Activated naive CD4-positive, alpha-beta T cell treated with Interleukin-2 at 50 U/mL for 16 hours (primary cell): Measurements from ENCODE around the gene MTUS2.

ENCODE experiments used
- DNase-seq: peaks from one replicate; pipeline ENCODE4 v3.0.0-alpha.2; 2020

Gene MTUS2

DNA sequence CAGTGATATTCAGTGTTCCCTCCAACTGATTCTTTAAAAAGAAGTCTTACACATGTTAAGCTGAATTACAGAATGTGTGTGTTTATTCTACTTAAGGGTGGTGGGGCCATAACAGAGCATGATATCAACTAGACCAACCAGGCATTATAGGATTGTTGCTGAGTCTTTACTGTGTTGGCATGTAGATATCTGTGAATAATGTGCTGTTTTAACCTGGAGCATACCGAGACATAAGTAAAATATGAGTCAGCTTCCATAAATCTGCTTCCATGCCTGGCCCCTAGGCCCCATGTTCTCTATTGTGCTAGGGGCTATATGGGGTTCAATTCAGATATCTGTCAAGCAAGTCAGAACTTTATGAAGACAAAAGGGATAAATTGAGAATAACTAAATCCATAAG, 295.7 kb downstream of the MTUS2 start:
- no peak for DNase-seq

DNA sequence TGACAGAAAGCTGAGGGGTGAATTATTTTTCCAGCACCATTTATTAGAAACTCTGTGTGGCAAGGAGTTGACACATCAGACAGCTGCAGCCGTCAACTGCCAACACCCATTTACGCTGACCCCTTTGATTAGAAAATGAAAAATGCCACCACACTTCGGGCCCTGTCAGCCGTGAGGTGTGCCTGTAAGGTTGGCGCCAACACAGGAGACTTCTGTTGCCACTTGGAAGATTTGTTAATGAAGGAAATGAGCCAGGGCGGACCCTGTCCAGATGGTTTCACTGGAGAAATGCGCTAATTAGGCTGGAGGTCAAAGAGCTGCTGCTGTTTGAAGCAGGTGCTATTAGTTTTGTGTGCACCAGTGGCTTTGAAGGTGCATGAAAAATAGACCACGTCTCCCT, 297.5 kb downstream of the MTUS2 start:
- DNase-seq = no peak

DNA sequence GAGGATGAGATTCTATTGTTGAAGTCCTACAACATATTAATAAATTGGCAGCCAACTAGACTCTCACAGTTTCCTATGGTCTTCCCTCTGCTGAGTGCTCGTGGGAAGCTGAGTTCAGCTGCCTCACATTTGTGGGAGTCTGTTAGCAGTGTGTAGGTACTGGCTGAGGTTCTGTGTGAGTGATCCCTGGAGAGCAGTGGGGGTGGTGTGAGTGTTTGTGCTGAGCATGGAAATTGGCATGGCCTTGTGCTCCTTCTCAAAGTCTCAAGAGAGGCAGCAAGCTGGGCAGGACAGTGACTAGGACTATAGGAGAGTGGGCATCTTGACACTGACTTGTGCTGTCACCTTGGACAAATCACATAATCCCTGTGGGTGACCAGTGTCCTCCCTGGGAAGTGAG, 298.3 kb downstream of the MTUS2 start:
- no peak for DNase-seq

DNA sequence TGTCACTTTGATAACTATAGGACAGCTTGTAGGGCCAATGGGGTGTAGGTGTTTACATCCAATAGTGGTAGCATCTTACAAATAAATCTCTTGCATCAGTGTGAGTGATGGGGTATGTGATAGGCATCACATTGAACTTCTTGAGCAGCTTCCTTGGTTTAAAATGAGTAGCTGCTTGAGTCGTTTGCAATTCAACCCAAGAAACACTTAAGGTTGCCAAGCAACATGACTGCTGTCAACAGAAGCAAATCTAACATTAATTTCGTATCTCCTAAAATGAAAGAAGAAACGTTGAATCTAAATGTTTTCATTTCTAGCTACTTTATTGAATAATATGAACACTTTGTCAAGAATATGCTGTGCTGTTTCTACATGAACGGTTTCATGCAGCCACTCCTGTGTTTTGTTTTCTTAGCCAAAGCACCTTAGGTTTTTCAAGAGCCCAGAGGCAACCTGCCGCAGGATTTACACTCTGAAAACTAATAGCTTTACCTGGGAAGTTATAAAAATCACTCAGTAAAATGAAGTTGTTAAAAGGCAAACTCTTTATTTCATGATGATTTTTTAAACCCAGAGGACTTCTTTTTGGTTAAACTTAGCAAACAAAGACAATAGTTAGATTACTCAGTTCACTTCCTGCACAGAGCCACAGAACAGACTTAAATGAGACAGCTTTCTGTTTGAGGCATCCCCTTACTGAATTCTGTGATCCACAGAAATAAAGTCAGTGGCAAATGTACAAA, 305.2 kb downstream of the MTUS2 start:
- DNase-seq = no peak

DNA sequence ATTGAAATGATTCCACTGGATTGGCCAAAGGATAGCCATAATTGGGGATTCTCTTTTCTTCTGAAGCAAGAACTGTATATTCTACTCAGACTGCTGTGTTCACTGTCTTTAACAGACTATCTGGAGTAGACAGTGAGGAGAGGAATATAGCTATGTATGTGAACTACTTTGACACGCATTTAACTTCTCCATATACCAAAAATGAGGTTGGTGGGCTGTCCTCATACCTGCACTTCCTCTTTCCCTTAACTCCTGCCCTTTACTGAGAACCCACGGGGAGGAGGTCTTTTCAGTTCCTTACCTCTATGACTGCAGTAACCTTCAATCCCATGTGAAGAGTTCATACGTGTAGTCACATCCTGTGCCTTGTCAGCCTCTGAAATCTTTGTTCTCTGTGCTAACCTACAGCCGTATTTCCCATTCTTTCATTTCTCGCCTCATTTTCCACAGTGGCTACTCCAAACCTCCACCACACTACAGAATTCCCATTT, 305.8 kb downstream of the MTUS2 start:
- DNase-seq = no peak

DNA sequence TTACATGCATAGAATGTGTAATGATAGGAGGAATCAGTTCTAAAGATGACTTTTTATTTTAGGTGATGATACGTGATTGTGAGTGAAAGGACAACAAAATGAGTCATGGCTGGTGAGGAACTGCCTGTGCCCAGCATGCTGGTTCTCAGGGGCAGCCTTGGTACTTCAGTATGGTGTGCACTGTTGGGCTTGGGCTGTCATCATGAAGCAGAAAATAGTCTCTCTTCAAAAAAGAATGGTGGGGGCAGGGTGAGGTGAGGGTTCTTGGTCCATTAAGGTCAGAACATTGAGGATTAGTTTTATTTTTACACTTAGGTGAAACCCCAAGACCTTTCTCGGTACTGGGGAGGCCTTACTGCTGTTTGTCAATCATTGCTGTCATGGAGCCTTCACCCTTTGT, 309.5 kb downstream of the MTUS2 start:
- DNase-seq = no peak

DNA sequence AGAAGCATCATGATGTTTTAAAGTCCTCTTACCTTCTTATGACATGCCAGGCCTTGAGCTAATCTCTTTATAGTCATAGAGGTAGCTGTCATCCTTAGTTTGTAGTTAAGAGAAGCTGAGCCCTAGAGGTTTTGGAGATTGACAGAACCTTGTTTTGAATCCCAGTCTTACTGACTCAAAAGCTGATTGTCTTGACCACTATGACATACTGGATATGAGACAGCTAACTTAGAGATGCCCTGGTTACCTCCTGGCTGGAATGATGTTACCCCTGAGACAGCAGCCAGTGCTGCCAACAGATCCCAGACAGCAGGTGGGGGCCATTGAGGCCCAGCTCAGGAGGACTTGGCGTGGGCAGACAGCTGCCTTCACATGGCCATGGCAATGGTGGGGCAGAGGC, 311.0 kb downstream of the MTUS2 start:
- DNase-seq = no peak

DNA sequence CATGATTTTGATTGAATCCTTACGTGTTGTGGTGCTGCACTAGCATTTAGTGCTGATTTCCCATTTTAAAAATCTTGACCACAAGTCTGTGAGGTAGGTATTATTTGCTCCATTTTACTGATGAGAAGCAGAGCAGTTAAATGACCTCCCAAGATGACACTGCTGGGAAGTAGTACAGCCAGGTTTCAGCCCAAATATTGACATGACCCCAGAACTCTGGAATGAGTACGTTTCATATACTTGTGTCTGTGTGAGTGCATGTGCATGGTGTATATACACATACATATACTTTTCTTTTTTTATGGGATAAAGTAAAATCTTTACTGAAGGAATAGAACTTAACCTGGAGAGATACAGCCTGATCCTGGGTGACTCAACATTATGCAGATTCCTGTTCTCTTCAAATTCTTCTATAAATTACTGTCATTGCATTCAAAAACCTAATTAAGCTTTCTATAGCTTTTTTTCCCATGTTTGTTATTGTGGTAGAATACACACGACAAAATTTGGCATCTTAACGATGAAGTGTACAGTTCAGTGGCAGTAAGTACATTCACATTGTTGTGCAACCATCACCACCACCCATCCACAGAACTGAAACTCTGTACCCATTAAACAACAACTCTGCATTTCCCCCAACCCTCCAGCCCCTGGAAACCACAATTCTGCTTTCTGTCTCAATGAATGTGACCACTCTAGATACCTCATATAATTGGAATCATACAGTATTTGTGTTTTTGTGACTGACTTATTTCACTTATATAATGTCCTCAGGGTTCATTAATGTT, 311.9 kb downstream of the MTUS2 start:
- no peak for DNase-seq

DNA sequence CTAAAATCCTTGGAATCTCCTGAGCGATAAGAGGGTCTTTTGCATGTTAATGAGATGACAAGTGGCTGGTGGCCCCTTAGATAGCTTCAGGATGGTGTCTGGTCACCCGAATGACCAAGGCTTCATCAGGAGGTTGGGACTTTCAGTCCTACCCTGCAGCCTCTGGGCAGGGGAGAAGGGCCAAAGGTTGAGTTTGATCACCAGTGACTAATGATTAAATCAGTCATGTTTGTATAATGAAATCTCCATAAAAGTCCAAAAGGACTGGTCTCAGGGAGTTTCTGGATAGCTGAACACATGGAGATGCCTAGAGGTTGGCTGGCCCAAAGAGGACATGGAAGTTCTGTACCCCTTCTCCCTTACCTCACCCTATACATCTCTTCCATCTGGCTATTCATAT, 316.2 kb downstream of the MTUS2 start:
- no peak for DNase-seq

DNA sequence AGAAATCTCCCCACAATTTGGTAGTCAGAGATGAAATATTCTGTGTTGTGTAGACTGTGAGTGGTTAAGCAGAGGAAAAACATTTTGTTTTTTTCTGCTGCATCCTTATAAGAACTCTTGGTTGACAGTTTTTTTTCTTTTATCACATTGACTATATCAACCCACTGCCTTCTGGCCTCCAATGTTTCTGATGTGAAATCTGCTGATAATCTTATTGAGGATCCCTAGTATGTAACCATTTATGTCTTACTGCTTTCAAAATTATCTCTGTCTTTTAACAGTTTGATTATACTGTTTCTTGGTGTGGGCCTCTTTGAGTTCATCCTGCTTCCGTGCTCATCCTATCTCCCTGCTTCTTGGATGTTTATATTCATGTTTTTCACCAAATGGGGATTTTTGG, 316.9 kb downstream of the MTUS2 start:
- DNase-seq = no peak

DNA sequence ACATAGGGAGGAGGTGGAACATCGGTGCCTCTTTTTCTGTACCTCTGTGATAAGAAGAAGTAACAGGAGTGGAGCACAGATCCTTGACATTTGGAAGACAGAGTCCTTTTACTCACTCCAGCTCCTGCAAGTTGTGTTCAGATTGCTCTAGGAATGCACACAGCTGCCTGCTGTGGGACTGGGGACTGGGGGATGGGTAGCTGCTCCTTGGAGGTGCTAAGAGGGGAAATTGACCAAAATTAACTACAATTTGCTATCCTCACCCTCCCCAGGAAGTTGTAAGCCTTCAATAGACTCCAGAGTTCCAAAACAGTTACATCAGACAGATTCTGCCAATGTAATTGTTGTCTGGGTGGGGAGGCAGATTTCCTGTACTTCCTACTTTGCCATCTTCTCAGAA, 317.9 kb downstream of the MTUS2 start:
- no peak for DNase-seq

DNA sequence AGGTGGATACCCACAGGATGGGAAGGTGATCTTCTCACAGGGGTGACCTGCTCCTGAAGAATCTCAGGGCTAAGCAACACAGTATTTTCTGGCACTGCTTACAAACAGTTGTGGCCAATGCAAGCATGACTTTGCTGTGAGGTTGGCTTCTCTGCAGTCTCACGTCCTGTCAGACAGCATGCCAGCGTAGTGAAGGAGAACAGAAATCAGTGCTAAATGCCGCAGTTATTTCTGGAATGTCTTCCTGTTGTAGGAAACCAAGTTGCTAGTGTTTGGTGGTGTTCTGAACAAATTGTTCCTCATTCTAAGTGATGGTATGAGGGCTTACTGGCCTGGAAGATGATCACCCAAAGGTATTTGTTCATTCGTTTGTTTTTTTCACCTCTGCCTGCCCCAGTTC, 320.1 kb downstream of the MTUS2 start:
- no peak for DNase-seq

DNA sequence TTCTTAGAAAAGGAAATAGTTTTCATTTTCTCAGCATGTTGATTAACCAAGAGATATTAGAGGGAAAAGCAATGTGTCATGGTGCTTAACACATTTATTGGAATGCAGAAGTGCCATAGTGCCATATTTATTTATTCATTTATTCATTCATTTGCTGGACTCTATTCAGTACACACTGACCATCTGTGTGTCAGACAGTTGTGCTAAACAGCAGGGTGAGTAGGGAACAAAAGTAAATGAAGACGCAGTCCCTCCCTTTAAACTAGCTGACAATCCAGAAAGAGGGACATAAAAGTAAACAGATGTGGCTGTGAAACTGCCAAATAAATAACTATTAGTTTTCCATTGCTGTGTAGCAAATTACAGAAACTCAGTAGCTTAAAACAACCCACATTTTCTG, 323.7 kb downstream of the MTUS2 start:
- no peak for DNase-seq

DNA sequence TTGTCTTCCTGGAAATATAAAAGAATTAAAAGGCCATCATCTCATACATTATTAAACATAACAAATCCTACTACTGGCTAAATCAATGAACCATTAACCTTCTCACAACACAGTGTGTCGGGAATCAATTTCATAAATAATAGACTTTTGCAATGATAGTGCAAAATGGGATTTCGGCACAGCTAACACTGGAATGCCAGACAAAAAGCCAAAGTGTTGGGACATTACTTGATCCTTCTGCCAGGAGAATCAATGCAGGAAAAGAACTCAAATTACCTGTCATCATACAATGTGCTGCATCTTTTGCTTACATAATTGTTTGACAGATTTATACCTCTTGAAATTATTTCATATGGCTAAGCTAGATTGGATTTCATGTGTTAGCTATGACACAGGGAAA, 334.3 kb downstream of the MTUS2 start:
- DNase-seq = no peak

DNA sequence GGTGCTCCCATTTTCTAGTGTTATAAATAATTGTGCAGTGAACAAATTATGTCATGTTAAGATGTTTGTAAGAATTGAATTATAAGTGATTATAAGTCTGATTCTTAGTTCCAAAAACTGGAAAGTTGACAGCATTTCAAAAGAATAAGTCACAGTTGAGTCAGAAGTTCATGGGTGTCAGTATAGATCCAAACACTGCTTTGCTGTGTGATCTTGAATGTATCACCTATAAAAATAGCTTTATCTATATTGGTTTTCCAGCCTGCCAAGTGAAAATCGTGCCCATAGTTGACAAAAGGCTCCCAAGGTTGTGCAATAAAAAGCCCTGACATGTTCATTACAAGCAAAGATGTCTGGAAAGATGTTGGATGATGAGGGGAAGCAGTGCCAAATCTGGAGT, 336.0 kb downstream of the MTUS2 start:
- DNase-seq = no peak

DNA sequence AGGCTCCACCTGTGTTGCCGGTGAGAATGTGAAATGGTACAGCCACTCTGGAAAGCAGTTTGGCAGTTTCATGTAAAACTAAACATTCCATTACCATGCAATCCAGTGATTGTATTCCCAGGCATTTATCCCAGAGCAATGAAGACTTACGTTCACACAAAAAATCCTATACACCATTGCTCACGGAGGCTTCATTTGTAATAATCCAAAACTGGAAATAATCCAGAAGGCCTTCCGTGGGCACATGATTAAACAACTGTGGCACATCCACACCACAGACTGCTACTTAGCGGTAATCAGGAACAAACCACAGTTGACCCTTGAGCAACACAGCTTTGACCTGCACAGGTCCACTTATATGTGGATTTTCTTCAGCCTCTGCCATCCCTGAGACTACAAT, 339.7 kb downstream of the MTUS2 start:
- DNase-seq = no peak

DNA sequence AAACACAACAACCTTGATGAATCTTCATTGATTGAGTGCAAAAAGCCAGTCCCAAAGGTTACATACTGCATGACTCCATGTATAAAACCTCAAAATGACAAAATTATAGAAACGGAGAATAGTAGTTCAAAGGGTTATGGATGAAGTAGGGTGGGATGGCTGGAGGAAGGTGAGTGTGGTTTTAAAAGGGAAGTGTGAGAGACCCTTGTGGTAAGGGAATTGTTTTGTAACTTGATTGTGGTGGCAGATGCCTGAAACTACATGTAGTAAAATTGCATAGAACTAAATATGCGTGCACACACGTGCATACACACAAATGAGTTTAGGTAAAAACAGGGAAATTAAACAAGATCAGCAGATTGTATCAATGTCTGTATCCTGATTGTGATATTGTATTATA, 340.7 kb downstream of the MTUS2 start:
- no peak for DNase-seq

DNA sequence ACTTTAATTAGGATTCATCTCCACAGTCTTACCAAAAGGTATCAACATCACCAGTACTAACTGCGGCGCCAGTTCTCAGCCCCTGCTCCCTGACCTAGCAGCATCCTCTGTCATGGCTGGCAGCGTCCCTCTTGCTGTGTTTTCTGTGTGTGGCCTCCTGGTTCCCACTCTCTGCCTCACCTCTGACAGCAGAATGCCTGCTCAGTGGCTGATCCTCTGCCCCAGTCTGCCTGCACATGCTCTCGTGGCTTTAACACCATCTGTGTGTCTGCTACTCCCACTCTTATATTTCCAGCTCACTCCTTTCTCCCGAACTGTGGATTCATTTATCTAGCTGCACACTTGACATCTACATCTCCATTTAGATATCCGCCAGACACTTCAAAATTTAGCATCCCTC, 341.5 kb downstream of the MTUS2 start:
- DNase-seq = no peak

DNA sequence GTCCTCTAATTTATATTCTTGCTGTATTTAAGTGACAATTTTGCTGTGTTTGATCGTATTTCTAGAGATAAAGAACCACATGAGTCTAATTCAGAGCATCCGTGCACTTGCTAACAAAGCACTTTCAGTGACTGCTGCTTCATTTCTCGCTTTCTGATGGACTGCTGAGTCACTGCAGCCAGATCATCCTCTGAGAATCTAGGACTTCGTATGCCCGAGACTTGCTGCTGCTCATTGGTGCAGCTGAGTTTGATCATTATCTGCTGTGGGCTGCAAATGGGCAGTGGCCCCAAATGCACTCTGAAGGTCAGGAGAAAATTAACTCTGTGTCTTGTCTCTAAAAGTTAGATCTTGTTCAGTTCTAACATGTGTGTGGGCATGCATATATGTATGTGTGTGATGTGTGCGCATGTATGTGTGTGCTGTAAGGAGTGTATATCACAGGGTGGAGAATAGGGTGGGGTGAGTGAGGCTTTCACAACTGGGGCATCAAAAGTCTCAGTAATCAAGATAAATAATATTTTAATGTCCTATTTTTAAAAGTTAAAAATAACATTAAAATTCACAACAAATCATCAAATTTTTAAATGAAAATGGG, 342.6 kb downstream of the MTUS2 start:
- no peak for DNase-seq

DNA sequence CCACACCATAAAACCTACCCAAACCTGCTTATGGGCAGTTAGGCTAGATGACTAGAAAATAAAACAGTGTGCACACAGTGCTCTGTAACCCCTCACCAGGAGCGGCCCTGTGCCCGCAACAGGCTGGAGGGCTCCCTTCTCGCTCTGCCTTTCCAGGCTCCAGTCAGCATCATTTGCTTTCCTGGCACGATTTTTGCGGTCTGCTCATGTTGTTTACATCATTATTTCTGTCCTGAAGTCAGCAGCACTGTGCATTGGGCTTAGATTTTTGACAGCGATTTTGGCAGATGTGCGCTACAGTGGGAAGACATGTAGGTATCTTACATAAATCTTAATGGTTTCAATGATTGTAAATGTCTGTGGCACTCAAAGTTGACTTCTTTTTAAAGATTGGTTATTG, 344.0 kb downstream of the MTUS2 start:
- no peak for DNase-seq

DNA sequence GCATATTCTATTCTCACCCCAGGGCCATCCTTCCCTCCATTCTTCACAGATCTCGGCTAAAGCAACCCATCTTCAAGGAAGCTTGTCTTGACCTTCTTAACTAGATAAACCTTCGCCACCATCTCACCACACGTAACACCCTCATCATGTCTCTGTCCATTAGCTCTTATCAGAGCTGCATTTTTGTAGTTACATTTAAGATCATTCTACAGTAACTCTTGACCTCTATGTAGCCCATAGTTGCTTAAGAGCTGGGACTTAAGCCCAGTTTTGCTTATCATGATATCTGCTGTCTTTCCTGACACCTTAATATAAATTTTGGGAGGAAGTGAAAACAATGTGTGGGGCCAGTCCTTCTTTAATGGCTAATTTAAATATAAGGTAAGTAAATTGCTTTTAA, 345.1 kb downstream of the MTUS2 start:
- no peak for DNase-seq

DNA sequence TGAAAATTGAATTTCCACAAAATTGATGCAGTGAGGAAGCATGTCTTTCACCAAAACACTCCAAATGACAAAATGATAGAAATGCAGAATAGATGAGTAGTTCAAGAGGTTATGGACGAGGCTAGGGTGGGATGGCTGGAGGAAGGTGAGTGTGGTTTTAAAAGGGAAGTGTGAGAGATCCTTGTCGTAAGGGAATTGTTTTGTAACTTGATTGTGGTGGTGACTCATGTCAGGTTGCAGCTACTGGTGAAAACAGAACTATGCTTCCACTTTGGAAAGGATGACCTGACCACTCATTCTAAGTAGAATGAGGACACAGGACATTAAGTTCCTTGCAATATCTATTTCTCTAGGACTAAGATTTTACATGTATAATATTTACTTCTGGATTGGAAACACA, 345.7 kb downstream of the MTUS2 start:
- no peak for DNase-seq

DNA sequence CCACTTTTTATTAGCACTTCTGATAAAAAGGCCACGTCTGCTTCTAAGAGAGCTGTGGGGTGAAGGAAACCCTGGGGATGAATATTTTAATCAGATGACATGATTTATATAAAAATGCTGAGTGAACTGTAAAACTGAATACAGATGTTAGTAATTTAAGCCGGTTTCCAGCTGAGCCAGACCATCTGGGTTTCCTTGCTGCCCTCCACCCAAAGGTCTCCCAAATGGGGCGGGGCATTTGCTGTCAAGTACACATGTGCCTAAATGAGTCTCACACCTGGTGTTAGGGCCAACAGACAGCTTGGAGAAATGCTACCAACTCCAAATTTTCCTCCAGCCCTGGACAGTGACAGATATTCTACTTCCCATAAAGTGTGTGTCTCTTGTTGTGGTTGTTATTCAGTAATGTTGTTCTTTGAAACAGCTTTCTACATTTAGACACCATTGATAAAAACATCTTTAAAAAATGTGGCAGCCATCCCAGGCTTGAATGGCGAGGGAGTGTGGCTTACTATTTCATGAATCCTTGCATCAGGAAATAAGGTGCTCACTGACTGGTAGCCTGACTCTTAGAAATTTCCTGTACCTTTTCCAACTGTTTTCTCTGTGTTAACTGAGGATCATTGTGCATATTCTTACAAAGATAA, 350.4 kb downstream of the MTUS2 start:
- DNase-seq = no peak

DNA sequence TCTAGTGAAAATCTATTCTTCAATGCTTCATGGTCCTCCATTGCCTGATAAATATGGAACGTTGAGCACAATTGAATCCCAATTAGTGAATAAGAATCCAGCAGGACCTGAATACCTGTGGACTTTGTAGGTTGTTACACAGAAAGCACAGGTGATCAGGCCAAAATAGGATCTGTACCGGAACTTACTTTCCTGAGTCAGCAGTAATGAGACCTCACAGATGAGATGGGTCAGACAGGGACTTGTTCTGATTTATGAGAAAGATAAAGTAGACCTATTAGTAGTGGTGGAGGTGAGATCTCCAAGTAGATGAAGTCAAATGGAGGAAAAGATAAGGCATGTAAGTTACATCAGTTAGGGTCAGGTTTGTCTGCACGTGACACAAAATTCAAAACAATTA, 351.1 kb downstream of the MTUS2 start:
- DNase-seq = no peak
